GM19324 (cell line): ENCODE data around the gene HECTD1.
"Not testable (repeated sequence)": the region's sequence is repeated elsewhere in the genome, so short reads cannot be mapped to it uniquely, and the experiment has no call there.

ENCODE experiments used
- ATAC-seq: cut with Tn5 transposase; IDR thresholded peaks from one replicate; pipeline ENCODE4 v1.9.1; 2021; ENCODE audit warnings: mild to moderate bottlenecking, moderate library complexity; ENCODE audit not compliant: unreplicated experiment, low FRiP score

HECTD1 gene

DNA sequence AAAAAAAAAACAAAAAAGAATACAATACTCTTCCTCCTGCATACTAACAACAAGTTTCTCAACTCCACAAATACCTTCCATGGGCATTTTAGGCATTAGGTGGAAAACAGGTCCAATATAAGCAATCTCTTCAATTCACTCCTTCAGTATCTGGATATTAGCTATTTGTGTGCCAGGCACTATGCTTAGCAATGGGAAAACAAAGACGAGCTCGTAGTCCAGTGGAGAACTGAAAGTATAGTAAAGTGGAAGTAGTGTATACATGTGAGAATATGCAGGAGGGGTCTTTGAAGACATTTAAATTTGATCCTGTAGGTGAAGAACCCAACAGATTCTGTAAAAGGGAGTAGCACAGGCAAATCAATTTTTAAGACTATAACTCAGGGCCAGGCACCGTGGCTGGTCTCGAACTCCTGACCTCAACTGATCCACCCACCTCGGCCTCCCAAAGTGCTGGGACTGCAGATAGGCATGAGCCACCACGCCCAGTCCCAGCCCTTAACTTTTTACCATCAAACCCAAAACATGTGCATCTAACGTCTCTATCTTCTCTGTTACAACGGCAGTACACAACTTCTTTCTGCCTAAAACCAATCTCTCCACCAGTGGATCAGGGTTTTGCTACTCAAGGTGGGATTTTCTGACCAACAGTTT is 10.6 kb downstream of the HECTD1 start:
- ATAC-seq: no peak

DNA sequence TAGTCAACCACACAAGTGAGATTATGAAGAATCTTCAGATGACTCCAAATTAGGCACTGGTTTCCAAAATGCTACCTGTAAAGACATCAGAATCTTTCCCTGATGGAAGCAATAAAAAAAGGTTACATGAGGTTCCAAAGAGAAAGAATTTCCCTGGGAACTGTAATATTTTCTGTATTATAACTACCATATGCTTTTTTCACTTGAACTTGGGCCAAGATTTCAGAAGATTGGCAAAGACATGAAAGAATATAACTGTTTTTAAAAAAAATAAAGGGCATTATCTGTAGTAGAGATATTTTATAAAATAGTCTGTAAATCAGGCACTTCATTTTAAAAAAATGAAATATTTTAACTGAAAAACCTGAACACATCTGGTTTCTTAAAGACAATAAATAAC is 12.9 kb downstream of the HECTD1 start:
- no peak for ATAC-seq

- no peak for ATAC-seq
Measured at GRCh38 chr14:31194095-31194494, 13.5 kb downstream of the HECTD1 start.

- not testable (repeated sequence) for ATAC-seq
Measured at GRCh38 chr14:31192544-31192943, 15.0 kb downstream of the HECTD1 start.

DNA sequence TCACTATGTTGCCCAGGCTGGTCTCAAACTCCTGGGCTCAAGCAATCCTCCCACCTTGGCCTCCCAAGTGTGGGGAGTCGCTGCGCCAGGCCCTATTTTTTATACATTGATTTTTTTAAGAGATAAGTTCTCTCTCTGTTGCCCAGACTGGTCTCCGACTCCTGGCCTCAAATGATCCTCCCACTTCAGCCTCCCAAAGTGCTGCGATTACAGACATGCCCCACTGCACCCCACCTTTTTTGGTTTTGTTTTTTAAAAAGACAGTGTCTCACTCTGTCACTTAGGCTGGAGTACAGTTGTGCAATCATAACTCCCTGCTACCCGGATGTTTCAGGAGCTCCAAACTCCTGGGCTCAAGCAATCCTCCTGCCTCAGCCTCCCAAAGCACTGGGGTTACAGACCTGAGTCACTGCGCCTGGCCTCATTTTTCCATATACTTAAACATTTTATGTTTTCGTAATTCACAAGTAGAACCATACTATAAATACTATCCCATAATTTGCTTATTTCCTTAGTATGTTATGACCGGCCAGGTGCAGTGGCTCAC is 16.8 kb downstream of the HECTD1 start:
- no peak for ATAC-seq

- no peak for ATAC-seq
Measured at GRCh38 chr14:31190219-31190603, 17.4 kb downstream of the HECTD1 start.

- no peak for ATAC-seq
Measured at GRCh38 chr14:31189346-31190218, 18.0 kb downstream of the HECTD1 start.

- ATAC-seq: no peak
Measured at GRCh38 chr14:31188744-31189143, 18.8 kb downstream of the HECTD1 start.

GRCh38 chr14:31182016-31182415 is 25.6 kb downstream of the HECTD1 start:
- not testable (repeated sequence) for ATAC-seq

DNA sequence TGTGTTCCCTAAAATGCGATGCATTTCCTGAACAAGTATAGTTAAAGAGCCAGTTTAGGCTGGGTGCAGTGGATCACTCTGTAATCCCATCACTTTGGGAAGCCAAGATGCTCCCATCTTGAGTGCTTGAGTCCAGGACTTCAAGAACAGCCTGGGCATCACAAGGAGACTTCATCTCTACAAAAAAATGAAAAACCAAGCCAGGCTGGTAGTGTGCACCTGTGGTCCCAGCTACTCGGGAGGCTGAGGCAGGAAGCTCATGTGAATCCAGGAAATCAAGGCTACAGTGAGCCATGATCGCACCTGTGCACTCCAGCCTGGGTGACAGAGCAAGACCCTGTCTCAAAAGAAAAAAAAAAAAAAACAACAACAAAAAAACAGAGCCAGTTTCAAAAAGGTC is 26.3 kb downstream of the HECTD1 start:
- no peak for ATAC-seq

- ATAC-seq: no peak
Measured at GRCh38 chr14:31180299-31181051, 27.1 kb downstream of the HECTD1 start.

DNA sequence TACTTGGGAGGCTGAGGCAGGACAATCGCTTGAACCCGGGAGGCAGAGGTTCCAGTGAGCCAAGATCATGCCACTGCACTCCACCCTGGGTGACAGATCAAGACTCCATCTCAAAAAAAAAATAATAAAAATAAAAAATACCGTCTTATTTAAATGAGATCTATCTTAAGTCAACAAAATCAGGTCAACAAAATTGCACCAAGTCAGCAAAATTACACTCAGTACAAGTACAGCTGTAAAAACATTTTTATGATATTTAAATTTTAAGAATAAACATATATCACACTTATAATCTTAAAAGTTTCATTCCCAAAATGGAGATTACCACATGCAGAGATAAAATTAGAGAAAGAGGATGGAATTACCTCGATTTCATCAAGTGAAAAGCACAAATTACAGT is 33.2 kb downstream of the HECTD1 start:
- no peak for ATAC-seq

DNA sequence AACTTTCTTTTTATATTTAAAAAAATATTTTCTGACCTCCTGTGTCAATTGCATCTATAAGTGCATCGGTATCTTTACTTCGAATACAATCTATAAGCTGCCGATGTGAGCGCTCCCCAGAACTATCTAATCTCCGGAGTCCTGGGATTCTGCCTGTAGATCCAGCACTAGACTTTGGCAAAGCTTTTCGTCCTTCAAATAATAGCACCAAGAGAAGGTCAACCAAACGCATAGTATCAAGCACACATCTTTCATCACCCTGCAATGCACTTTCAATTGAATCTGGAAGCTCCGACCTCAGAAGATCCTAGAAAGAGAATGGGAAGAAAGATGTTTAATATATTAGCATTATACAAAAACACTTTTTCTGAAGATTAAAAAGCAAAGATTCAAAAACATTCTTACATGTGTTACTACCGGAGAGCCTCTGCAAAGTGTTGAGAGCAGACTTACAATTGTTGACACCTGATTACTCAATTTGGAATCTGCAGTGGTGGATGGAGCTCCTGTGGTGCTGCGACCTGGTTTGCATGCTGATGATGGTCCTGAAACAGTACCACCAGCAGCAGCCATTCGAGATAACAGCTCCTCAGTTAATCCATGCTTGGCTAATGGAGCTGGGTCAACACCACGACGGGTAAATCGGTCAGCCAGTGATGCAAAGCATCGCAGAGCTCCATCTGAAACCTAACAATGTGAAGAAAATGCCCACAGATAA is 34.3 kb downstream of the HECTD1 start:
- ATAC-seq: no peak

DNA sequence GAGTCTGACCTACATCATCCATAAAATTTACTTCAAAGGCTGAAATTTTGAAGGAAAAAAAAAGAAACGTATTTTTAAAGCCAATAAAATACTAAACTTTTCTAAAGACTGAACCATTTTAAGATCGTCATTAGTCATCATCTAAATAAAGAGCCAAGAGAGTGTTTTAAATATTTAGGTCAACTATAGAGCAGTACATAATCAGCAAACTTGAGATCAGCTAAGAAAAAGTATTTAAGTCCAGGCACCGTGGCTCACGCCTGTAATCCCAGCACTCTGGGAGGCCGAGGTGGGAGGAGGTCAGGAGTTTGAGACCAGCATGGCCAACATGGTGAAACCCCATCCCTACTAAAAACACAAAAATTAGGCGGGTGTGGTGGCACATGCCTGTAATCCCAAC is 35.5 kb downstream of the HECTD1 start:
- ATAC-seq: no peak

DNA sequence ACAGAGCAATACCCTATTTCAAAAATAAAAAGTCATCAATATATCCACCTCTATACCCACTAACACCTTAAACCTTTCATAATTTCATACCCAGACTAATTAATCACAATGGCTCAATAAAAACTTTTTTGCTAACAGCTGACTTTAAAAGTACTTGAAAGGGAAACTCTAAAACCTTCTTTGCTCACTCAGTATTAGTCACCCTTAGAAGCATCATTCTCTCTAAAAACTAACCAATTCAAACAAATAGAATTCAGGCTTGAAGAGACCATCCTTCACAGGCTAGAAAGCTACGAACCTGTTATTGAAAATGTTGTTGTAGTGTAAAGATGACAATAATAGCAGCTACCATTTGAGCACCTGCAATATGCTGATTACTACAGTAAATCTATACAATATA is 37.2 kb downstream of the HECTD1 start:
- no peak for ATAC-seq

GRCh38 chr14:31169877-31170276 is 37.7 kb downstream of the HECTD1 start:
- ATAC-seq: no peak

GRCh38 chr14:31167032-31167431 is 40.6 kb downstream of the HECTD1 start:
- ATAC-seq: no peak

DNA sequence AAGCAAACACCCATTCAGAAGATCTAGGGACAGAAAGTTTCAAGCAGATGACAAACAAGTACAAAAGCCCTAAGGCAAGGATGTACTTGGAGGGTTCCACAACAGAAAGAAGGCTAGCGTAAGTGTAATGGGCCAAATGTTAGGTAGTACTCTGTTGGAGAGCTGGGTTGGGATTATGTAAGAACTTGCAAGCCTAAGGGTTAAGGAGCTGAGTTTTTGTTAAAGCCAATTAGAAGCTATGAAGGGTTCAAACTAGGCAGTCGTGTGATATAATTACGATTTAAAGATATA is 41.4 kb downstream of the HECTD1 start:
- ATAC-seq: no peak

DNA sequence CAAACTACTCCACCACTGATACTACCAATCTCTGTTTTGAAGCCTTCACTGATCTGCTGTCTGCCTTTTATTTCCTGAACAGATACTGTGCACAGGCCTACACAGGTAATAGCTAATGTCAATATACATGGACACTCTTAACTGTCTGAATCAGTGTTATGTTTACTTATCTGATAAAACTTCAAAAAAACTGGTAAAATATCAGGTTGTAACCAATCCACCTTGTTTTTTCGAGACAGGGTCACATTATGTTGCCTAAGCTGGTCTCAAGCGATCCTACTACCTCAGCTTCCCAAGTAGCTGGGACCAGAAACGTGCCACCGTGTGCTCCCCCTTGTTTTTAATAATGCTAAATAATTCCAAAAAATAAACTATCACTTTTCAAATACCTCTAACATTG is 43.5 kb downstream of the HECTD1 start:
- ATAC-seq: no peak

GRCh38 chr14:31162910-31163649 is 44.5 kb downstream of the HECTD1 start:
- no peak for ATAC-seq
